A549 (cell line): ENCODE measurements around the gene FKBP8. TPM values are rescaled to one million over a fixed set of nuclear protein-coding genes. Genes with fewer than 3 reads are reported as not detected.

Source experiments
- ATAC-seq, 2 experiments: fragments of 200-7000 bp in 1 of 2; fragments of >200 bp in 1 of 2; cut with Nextera tagmentation in 1 of 2; cut with Tn5 transposase in 1 of 2; 3 replicates each; pipeline versions ENCODE4 v1.8.0 to v1.9.1; 2018 to 2020; ENCODE audit warnings: mild to moderate bottlenecking in 1 of 2, moderate library complexity in 1 of 2
- CTCF ChIA-PET: fragments of 300-600 bp; sonication (Branson Sonifier 250); formaldehyde crosslinking; extraction: SDS; loops from one replicate; lab custom pipeline; 2021; ENCODE audit warnings: antibody characterized with exemption, inconsistent platforms; lab: Yijun Ruan, JAX
- POLR2A ChIA-PET: fragments of 350-600 bp; formaldehyde crosslinking; extraction: SDS; loops from one replicate; lab custom pipeline; 2021; ENCODE audit warnings: antibody characterized with exemption, inconsistent platforms; lab: Yijun Ruan, JAX
- DNase-seq, 2 experiments: peaks; one replicate each; pipeline versions ENCODE4 v3.0.0 to v3.0.0-alpha.2; 2011 to 2016; ENCODE audit warnings: low read depth in 1 of 2, low spot score in 1 of 2
- FAIRE-seq: peaks from 2 replicates; lab custom pipeline; 2011; peaks lifted over from hg19 to GRCh38; lab: Jason Lieb, UNC
- H3K27ac ChIP-seq, 2 experiments: fragments of >200 bp; sonication (Bioruptor Twin); formaldehyde crosslinking; 3 replicates each; pipeline ENCODE4 v1.5.1; 2016 to 2017
- H3K4me1 ChIP-seq: fragments of >200 bp; sonication (Bioruptor Twin); formaldehyde crosslinking; 3 replicates; pipeline ENCODE4 v1.6.1; 2016
- H3K4me2 ChIP-seq: fragments of >200 bp; sonication (Bioruptor Twin); formaldehyde crosslinking; 3 replicates; pipeline ENCODE4 v1.6.1; 2016
- H3K4me3 ChIP-seq: fragments of >200 bp; sonication (Bioruptor Twin); formaldehyde crosslinking; 3 replicates; pipeline ENCODE4 v1.5.1; 2016
- H3K9me3 ChIP-seq: fragments of >200 bp; sonication (Bioruptor Twin); formaldehyde crosslinking; 3 replicates; pipeline ENCODE4 v1.6.1; 2016
- CBX2 ChIP-seq: fragments of 200-600 bp; sonication (generic); IDR thresholded peaks from 2 replicates; pipeline ENCODE4 v1.6.1; 2016; ENCODE audit warnings: low read depth, mild to moderate bottlenecking, borderline replicate concordance
- CHD2 ChIP-seq: fragments of 150-350 bp; IDR thresholded peaks from 2 replicates; pipeline ENCODE4 v1.6.1; 2014; ENCODE audit warnings: low read length; ENCODE audit not compliant: partially characterized antibody
- CHD4 ChIP-seq: fragments of 200-600 bp; sonication (generic); IDR thresholded peaks from 2 replicates; pipeline ENCODE4 v1.6.1; 2016; ENCODE audit warnings: antibody characterized with exemption, mild to moderate bottlenecking, borderline replicate concordance
- CTCF ChIP-seq: fragments of >200 bp; sonication (Bioruptor Twin); formaldehyde crosslinking; IDR thresholded peaks from 3 replicates; pipeline ENCODE4 v1.5.1; 2016
- E2F6 ChIP-seq: IDR thresholded peaks from 2 replicates; pipeline ENCODE4 v1.6.1; 2012; ENCODE audit warnings: low read depth, borderline replicate concordance
- EHF ChIP-seq: fragments of 250-450 bp; sonication (Bioruptor Pico); IDR thresholded peaks from 2 replicates; pipeline ENCODE4 v1.5.0; 2020; ENCODE audit warnings: mild to moderate bottlenecking
- EP300 ChIP-seq, 2 experiments: fragments of >200 bp; sonication (Bioruptor Twin); formaldehyde crosslinking; IDR thresholded peaks; 2 replicates in 1 of 2; 3 replicates in 1 of 2; pipeline ENCODE4 v1.6.1; 2016 to 2017
- ESRRA ChIP-seq: fragments of 150-350 bp; IDR thresholded peaks from 2 replicates; pipeline ENCODE4 v1.6.1; 2014; ENCODE audit warnings: mild to moderate bottlenecking, low read length, borderline replicate concordance
- FOSB ChIP-seq: fragments of 250-450 bp; sonication (Bioruptor Pico); IDR thresholded peaks from 2 replicates; pipeline ENCODE4 v1.5.0; 2020; ENCODE audit warnings: mild to moderate bottlenecking, moderate library complexity
- FOSL2 ChIP-seq, 2 experiments: fragments of 450-650 bp in 1 of 2; fragments of >200 bp in 1 of 2; sonication (Bioruptor Twin) in 1 of 2; formaldehyde crosslinking; IDR thresholded peaks; 2 replicates each; pipeline versions ENCODE4 v1.5.0 to v1.6.1; 2016 to 2020; ENCODE audit warnings: mild to moderate bottlenecking in 1 of 2, moderate library complexity in 1 of 2
- FOXS1 ChIP-seq: fragments of 250-450 bp; sonication (Bioruptor Pico); IDR thresholded peaks from 2 replicates; pipeline ENCODE4 v1.5.0; 2020; ENCODE audit warnings: mild to moderate bottlenecking, moderate library complexity
- GATA3 ChIP-seq: IDR thresholded peaks from 2 replicates; pipeline ENCODE4 v1.6.1; 2012; ENCODE audit warnings: borderline replicate concordance
- HOXB13 ChIP-seq: fragments of 250-450 bp; sonication (Bioruptor Pico); IDR thresholded peaks from 2 replicates; pipeline ENCODE4 v1.5.0; 2020; ENCODE audit warnings: low read depth, mild to moderate bottlenecking, moderate library complexity
- HOXB5 ChIP-seq: fragments of 250-450 bp; sonication (Bioruptor Pico); IDR thresholded peaks from 2 replicates; pipeline ENCODE4 v1.5.0; 2020; ENCODE audit warnings: mild to moderate bottlenecking, moderate library complexity
- JUNB ChIP-seq: fragments of >200 bp; sonication (Bioruptor Twin); formaldehyde crosslinking; IDR thresholded peaks from 2 replicates; pipeline ENCODE4 v1.6.1; 2016
- NFE2L2 ChIP-seq: fragments of 150-350 bp; conservative IDR thresholded peaks from 2 replicates; pipeline ENCODE4 v1.6.1; 2014; ENCODE audit warnings: low read length
- NPAS2 ChIP-seq: fragments of 250-450 bp; sonication (Bioruptor Pico); IDR thresholded peaks from 2 replicates; pipeline ENCODE4 v1.8.0; 2022; ENCODE audit warnings: mild to moderate bottlenecking, moderate library complexity, borderline replicate concordance
- NR3C1 ChIP-seq: fragments of >200 bp; sonication (Bioruptor Twin); formaldehyde crosslinking; IDR thresholded peaks from 3 replicates; pipeline ENCODE4 v1.6.1; 2017
- POLR2A ChIP-seq: IDR thresholded peaks from 2 replicates; pipeline ENCODE4 v1.6.1; 2012; ENCODE audit warnings: mild to moderate bottlenecking, low read length
- RAD21 ChIP-seq, 2 experiments: fragments of >200 bp in 1 of 2; sonication (Bioruptor Twin) in 1 of 2; formaldehyde crosslinking in 1 of 2; IDR thresholded peaks in 1 of 2; conservative IDR thresholded peaks in 1 of 2; 2 replicates in 1 of 2; 3 replicates in 1 of 2; pipeline ENCODE4 v1.6.1; 2012 to 2018; ENCODE audit warnings: inconsistent platforms in 1 of 2
- RARB ChIP-seq: fragments of 250-450 bp; sonication (Bioruptor Pico); IDR thresholded peaks from 2 replicates; pipeline ENCODE4 v1.8.0; 2021; ENCODE audit warnings: mild to moderate bottlenecking, moderate library complexity
- RNF2 ChIP-seq: fragments of 200-600 bp; sonication (generic); IDR thresholded peaks from 2 replicates; pipeline ENCODE4 v1.6.1; 2016; ENCODE audit warnings: low read depth, mild to moderate bottlenecking, antibody characterized with exemption, moderate library complexity, borderline replicate concordance
- SMC3 ChIP-seq: fragments of >200 bp; sonication (Bioruptor Twin); formaldehyde crosslinking; IDR thresholded peaks from 3 replicates; pipeline ENCODE4 v1.6.1; 2018; ENCODE audit warnings: inconsistent platforms
- ZFP36 ChIP-seq: fragments of 450-650 bp; IDR thresholded peaks from 2 replicates; pipeline ENCODE4 v1.6.1; 2014; ENCODE audit warnings: borderline replicate concordance; ENCODE audit not compliant: partially characterized antibody
- ZNF302 ChIP-seq: fragments of 250-450 bp; sonication (Bioruptor Pico); IDR thresholded peaks from 2 replicates; pipeline ENCODE4 v1.9.0; 2021; ENCODE audit warnings: inconsistent platforms, mild to moderate bottlenecking, moderate library complexity
- WGBS: methylation state at CpG from one replicate; pipeline ENCODE4 v1.1.6; 2017; ENCODE audit errors: missing lambda C conversion rate; 5-methylcytosine and 5-hydroxymethylcytosine counted together
- polyA plus RNA-seq, 4 experiments: library from polyadenylated mRNA; depleted of rRNA in 3 of 4; stranded (reverse); fragments of >200 nt; fragmentation: RNase III in 1 of 4; extraction: RNeasy Plus Mini Kit Qiagen cat#74134 plus additional on column Dnase treatment in 1 of 4; gene quantifications; 2 replicates in 3 of 4; 3 replicates in 1 of 4; pipeline ENCODE4 v1.2.3, GENCODE V29; 2011 to 2017
- TF ChIP-seq, protein P1 (sequence below): fragments of >200 bp; sonication (Bioruptor Twin); formaldehyde crosslinking; IDR thresholded peaks from 3 replicates; pipeline ENCODE4 v1.6.1; 2016
- TF ChIP-seq, protein P2 (sequence below): fragments of 200-600 bp; sonication (generic); IDR thresholded peaks from 2 replicates; pipeline ENCODE4 v1.6.1; 2016; ENCODE audit warnings: antibody characterized with exemption, mild to moderate bottlenecking, moderate library complexity

FKBP8 gene
- polyA plus RNA-seq, 2 of the 4 experiments (the other 2 are of a cell fraction): 56.1 to 123 TPM

- WGBS: 90% methylated on average over 14 of the region's 15 CpGs
- ChIA-PET CTCF (interaction anchor here (0.8 to 3.6 kb wide), 7 partner anchors 8 to 42 kb away, joined by 3 to 15 read pairs (median 4); partner anchors contain the start of gene ELL), POLR2A (no interaction called here)
- FAIRE-seq (no peak), DNase-seq (no peak)
- H3K4me3 ChIP-seq: no peak overlapping the region
- TF ChIP-seq CHD4 (no peak), ZNF302 (CRISPR knock-in tag) (no peak), GATA3 (no peak), HOXB5 (CRISPR knock-in tag) (no peak), CHD2 (no peak), ZFP36 (no peak), NR3C1 (no peak), POLR2A (no peak), EHF (no peak), HOXB13 (CRISPR knock-in tag) (no peak), FOXS1 (CRISPR knock-in tag) (no peak), RNF2 (no peak), RAD21 (conservative IDR thresholded peaks at IDR 0.05 in 1 of 2, IDR thresholded peaks at IDR 0.05 in 1 of 2) (no peak), EP300 (IDR thresholded peaks at IDR 0.05) (no peak), NFE2L2 (no peak)
- TF ChIP-seq, protein P1, sequence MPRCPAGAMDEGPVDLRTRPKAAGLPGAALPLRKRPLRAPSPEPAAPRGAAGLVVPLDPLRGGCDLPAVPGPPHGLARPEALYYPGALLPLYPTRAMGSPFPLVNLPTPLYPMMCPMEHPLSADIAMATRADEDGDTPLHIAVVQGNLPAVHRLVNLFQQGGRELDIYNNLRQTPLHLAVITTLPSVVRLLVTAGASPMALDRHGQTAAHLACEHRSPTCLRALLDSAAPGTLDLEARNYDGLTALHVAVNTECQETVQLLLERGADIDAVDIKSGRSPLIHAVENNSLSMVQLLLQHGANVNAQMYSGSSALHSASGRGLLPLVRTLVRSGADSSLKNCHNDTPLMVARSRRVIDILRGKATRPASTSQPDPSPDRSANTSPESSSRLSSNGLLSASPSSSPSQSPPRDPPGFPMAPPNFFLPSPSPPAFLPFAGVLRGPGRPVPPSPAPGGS: no peak
- TF ChIP-seq, all 56 proteins: peak for 0
- ATAC-seq: no peak
- H3K4me1 ChIP-seq: peaks cover 18% of the 10 kb centered on the region
- H3K9me3 ChIP-seq: no peaks in the 10 kb centered on the region
- H3K27ac ChIP-seq: no peak overlapping the region
- H3K4me2 ChIP-seq: no peak overlapping the region
These were observed 51.1 kb downstream of the FKBP8 start for GRCh38 chr19:18491995-18492953.

- Histone ChIP-seq H3K9me3 (no peaks in the 10 kb centered on the region), H3K4me2 (no peak overlapping the region), H3K4me1 (peaks cover 21% of the 10 kb centered on the region), H3K4me3 (no peak overlapping the region), H3K27ac (no peak overlapping the region)
- ATAC-seq: no peak
- DNase-seq: no peak
- over 99% methylated on average over 6 of the region's 6 CpGs for WGBS
- TF ChIP-seq NPAS2 (CRISPR knock-in tag): no peak
- TF ChIP-seq, protein P2, sequence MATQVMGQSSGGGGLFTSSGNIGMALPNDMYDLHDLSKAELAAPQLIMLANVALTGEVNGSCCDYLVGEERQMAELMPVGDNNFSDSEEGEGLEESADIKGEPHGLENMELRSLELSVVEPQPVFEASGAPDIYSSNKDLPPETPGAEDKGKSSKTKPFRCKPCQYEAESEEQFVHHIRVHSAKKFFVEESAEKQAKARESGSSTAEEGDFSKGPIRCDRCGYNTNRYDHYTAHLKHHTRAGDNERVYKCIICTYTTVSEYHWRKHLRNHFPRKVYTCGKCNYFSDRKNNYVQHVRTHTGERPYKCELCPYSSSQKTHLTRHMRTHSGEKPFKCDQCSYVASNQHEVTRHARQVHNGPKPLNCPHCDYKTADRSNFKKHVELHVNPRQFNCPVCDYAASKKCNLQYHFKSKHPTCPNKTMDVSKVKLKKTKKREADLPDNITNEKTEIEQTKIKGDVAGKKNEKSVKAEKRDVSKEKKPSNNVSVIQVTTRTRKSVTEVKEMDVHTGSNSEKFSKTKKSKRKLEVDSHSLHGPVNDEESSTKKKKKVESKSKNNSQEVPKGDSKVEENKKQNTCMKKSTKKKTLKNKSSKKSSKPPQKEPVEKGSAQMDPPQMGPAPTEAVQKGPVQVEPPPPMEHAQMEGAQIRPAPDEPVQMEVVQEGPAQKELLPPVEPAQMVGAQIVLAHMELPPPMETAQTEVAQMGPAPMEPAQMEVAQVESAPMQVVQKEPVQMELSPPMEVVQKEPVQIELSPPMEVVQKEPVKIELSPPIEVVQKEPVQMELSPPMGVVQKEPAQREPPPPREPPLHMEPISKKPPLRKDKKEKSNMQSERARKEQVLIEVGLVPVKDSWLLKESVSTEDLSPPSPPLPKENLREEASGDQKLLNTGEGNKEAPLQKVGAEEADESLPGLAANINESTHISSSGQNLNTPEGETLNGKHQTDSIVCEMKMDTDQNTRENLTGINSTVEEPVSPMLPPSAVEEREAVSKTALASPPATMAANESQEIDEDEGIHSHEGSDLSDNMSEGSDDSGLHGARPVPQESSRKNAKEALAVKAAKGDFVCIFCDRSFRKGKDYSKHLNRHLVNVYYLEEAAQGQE: no peak
- no peak for TF ChIP-seq ZFP36
- no peak for TF ChIP-seq FOSB (CRISPR knock-in tag)
- no peak for TF ChIP-seq E2F6
- no peak for TF ChIP-seq CTCF
- TF ChIP-seq JUNB: no peak
- TF ChIP-seq RARB: no peak
- TF ChIP-seq, protein P1: no peak
- TF ChIP-seq FOXS1 (CRISPR knock-in tag): no peak
- TF ChIP-seq CBX2: no peak
- TF ChIP-seq SMC3: no peak
- TF ChIP-seq ESRRA: no peak
- no peak for TF ChIP-seq FOSL2 (IDR thresholded peaks at IDR 0.05)
- no peak for TF ChIP-seq FOSL2 (CRISPR knock-in tag; IDR thresholded peaks at IDR 0.05)
- no peak for TF ChIP-seq POLR2A
- TF ChIP-seq HOXB13 (CRISPR knock-in tag): no peak
- no peak for TF ChIP-seq ZNF302 (CRISPR knock-in tag)
- TF ChIP-seq RAD21 (conservative IDR thresholded peaks at IDR 0.05 in 1 of 2, IDR thresholded peaks at IDR 0.05 in 1 of 2): no peak
- CTCF ChIA-PET: interaction anchor here (0.8 to 2.0 kb wide), 3 partner anchors 21 to 40 kb away, joined by 3 to 5 read pairs (median 3); no protein-coding TSS in a partner anchor
- POLR2A ChIA-PET: no interaction called here
- no peak for FAIRE-seq
These were observed 52.6 kb downstream of the FKBP8 start for GRCh38 chr19:18490728-18491127.
